Fibroblast of the conjunctiva (primary cell): ENCODE results near the gene KDF1.

ENCODE experiments used
- DNase-seq: peaks from one replicate; pipeline ENCODE4 v3.0.0-alpha.2; 2010; ENCODE audit warnings: low read depth

KDF1 gene, protein sequence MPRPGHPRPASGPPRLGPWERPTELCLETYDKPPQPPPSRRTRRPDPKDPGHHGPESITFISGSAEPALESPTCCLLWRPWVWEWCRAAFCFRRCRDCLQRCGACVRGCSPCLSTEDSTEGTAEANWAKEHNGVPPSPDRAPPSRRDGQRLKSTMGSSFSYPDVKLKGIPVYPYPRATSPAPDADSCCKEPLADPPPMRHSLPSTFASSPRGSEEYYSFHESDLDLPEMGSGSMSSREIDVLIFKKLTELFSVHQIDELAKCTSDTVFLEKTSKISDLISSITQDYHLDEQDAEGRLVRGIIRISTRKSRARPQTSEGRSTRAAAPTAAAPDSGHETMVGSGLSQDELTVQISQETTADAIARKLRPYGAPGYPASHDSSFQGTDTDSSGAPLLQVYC

DNA sequence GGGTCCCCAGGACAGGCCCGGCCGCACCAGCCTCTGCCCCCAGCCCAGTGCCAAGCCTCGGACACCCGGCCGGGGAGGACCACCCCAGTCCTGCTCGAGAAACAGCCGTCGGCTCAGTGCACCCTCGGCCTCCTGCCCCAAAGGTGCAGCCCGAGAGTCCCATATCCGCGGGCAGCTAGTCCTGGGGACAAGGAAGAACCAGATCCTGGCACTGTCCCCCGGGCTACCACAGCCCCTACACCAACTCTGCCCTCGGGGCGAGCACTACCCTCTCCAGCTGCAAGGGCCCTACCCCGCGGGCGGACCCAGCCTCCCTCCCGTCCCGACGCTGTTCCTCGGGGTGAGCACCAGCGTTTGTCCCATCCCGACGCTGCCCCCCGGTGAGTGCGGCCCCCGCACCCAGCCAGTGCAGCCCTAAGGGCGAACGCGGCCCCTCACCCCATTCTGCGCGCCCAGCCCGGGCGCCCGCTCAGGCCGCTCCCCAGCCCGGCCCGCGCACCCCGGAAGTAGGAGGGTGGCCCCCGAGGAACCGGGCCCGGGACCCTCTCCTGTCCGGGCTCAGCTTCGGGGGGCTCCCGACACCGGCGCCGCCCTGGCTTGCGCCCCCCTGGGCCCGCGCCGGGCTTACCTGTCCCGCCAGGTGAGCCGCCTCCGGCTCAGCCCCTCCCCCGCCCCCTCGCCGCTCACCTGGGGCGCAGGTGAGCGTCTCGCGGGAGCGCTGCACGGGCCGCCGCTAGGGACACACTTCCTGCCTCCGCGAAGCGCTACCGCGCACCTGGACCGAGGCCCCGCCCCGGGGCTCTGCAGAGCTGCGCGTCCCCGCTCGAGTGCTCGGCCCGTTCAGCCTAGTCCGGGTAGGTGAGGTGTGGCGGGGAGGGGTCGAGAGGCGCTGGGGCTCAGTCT, at the start of gene KDF1:
Gene KDF1, minus strand, starts transcription at position 747 of the 903 bp plus-strand sequence. CDS start 8,088 bp downstream, outside the sequence.
- DNase-seq, result no peak

DNA sequence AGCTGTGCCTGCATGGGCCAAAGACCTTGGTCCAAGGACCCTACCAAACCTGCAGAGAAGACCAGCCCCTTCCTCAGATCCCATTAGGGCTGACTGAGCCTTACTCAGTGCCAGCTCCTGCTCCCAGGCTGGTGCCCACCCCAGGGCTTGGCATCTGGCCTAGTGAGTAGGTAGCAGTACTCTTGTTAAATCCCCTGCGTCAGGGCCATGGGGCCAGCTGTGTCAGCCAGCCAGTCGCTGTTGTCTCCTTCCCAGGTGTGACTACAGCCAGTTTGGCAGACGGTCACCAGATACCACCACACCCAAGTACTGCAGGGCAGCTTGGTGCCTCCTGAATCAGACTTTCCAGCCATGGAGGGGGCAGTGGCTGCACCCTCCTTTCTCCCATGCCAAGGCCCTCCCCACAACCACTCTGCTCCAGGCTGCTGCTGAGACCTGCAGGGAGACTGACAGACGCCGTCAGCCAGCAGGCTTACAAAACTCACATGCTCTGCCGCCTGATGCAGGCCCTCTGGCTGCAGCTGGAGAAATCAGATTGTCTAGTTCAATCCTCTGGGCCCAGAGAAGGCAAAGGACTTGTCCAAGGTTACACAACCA, 49.4 kb upstream of the KDF1 start:
- DNase-seq, result no peak

GRCh38 chr1:27007909-27008582, 47.8 kb upstream of the KDF1 start:
- DNase-seq, result no peak

- DNase-seq, result no peak
Measured at GRCh38 chr1:27006683-27007082, 46.4 kb upstream of the KDF1 start.

GRCh38 chr1:27005648-27006496, 45.6 kb upstream of the KDF1 start:
- DNase-seq, result no peak

- DNase-seq, result no peak
Measured at GRCh38 chr1:27005166-27005530, 44.9 kb upstream of the KDF1 start.

GRCh38 chr1:27004471-27005165, 44.4 kb upstream of the KDF1 start:
- DNase-seq, result no peak

DNA sequence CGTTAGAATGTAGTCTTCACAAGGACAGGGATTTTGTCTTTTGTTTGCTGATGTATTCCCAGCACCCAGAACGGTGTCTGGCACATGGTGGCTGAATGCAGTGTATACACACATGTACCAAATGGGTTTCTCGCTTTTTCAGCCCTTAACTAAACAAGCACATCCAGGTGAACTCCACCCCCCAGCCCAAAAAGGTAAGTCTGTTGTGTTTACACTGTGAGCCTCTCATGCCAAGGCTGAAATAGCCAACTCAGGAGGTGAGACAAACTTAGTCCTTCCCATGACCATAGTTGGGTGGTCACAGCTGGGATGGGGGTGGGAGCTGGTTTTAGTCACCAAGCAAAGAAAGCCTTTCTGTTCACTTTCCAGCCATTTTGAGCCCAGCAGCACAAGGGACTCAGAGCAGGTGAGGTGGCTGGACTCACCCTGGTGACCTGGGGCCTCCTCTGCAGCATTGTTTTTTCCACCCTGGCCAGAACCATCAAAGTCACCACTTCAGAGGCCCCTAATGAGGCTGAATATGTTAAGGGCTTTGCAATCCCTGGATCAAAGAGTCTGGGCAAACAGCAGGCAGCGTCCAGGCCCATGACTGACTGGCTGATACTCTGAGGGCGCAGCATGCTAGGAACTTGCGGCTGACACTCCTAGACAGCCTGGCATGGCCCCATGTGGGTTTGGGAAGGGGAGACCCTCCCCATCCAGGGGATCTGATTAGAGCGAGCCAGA, 43.6 kb upstream of the KDF1 start:
- DNase-seq, result no peak

DNA sequence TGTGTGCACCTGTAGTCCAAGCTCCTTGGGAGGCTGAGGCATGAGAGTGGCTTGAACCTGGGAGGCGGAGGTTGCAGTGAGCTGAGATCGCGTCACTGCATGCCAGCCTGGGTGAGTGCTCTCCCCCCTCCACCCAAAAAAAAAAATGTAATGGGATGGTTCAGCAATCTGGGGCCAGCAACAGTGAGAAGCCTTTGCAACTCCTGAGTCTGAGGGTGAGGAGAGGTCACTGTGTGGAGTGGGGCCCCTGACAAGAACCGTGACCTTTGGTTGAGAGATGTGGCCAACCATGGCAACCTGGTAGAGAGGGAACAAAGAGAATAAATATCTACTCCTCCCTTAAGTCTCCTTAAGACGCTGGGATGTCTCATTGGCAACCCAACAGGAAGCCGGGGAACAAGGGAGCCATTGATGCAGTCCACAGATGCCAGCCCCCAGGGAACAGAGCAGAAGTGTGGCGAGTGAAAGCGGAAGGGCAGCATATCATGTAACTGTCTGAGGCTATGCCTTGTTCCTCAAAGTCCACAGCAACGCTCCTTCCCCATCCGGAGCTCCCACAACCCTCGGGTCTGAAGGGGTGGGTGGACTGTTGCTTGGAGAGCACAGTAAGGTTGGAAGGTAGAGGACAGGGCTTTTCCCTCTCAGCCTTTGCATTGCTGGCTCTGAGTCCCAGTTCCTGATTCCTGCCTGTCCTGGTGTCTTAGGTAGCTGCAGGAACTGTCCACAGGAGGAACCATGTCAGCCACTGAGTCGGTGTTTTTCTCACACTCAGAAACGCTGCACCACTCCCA, 41.5 kb upstream of the KDF1 start:
- no peak for DNase-seq

GRCh38 chr1:27000817-27001460, 40.7 kb upstream of the KDF1 start:
- DNase-seq, result no peak

DNA sequence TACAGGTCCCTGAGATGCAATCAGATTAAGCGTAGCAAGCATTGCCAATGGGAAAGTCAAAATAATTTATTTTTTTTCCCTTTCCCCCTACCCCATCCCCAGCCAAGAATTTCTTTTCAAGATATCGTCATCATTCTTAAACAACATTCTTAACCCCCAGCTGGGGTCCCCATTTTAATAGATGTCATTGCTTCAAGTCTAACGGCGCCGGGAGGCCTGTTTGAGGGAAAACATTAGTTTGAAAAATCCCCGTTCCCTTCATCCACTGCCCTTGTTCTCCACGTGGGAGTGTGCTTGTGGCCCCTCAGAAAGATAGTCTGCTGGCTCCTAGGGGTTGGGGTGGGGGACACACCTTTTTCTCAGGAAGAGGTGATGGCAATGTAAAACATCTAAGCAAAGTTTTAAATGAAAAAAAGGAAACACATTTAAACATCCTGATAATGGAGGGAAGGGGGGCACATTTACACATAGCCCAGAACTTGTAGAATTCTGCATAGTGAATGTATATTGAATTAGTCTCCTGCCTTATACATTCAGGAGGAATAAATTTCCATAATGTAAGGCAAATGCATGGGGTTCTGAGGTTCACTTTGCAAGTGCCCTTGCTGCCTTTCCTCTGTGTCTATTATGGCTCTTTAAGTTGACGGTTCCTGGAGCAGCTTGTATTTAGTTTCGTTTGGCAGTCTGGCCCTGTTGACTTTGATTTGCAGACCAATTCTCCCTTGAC, 40.0 kb upstream of the KDF1 start:
- DNase-seq, result no peak

DNA sequence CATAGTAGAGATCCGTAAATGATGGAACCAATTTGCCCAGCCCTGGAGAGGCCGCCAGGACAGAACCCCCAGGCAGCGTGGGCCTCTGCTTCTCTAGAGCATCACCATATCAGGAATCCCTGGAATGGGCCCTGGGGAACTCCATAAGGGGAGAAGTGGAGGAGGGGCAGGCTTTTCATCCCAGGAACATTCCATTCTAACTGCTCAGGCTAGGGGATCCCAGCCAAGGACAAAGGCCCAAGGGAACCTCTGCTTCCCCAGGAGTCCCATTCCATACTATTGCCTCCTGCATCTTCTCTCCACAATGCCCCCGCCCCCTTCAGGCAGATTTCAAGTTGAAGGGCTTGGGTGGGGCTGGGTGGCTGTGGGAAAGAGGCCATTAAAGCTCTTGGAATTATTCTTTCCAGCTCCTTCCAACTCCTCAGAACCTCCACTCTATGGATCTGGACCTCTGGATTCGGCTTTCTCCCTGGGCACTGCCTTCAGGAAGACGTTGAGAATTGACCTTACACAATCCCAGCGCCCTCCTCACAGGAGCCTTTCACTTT, 39.2 kb upstream of the KDF1 start:
- peak; percentile 97 for DNase-seq

- DNase-seq, result no peak
Measured at GRCh38 chr1:26998429-26999300, 38.4 kb upstream of the KDF1 start.

DNA sequence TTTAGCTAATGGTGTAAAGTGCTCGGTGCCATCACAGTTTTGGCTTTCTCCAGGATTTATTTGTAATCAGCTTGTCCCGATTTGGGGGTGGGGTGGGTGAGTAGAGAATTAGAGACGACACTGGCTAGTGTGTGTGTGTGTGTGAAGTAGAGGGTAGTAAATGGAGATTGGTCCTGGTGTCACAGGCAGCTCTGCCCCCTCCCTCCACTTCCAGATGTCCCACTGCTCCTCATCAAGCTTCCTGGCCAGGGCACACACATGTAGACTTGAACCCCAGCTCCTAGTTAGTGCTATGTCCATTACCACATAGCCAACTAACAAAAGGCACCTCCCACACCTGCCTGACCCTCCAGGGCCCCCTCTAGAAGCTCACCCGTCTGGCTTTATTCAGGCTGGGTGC, 36.4 kb upstream of the KDF1 start:
- DNase-seq, result no peak

GRCh38 chr1:26996024-26996423, 35.8 kb upstream of the KDF1 start:
- no peak for DNase-seq

DNA sequence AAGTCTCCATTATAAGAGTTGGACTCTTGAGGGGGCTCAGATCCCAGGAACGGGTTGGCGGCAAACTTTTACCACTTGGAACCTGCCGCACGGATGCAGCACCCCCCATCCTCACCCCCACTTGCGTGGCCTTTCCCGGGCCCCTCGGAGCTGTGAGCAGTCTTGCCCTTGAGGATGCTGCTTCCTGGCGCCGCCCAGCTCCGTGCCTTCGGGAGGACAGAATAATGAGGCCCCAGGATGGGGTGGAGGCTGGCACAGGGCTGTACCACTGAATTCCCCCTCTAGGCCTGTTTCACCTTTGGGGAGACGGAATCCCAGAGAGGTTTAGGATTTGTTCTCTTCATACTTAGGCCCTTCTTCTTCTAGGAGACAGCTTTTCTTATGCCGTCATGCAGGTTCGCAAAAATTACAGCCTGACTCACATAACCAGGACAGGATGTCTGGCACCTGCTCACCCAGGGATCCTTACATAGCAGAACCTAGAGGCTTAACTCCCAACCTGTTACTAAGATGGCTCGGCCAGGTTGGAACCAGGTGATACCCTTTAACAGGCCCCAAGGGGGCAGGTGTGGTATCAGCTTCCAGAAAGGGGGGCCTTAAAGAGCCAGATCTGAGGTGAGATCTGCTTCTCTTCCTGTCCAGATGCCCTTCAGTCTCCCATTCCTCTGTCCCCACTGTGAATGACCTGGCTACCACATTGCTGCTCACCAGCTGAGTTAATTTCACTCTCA, 34.7 kb upstream of the KDF1 start:
- no peak for DNase-seq
